Loucy (cell line): ENCODE data around the gene KDM6A.

ENCODE experiments used
- H2AFZ ChIP-seq: fragments of 200-600 bp; sonication (generic); 2 replicates; pipeline ENCODE4 v1.6.0; 2016; ENCODE audit warnings: antibody characterized with exemption, mild to moderate bottlenecking, low read length, moderate library complexity
- H3F3A ChIP-seq: fragments of 200-600 bp; 2 replicates; pipeline ENCODE4 v1.6.0; 2016; ENCODE audit warnings: antibody characterized with exemption, low read depth, mild to moderate bottlenecking
- H3K27me3 ChIP-seq: fragments of 200-600 bp; sonication (generic); 2 replicates; pipeline ENCODE4 v1.6.1; 2014; ENCODE audit warnings: low read length, mild to moderate bottlenecking; ENCODE audit not compliant: insufficient read depth, poor library complexity, severe bottlenecking
- H3K36me3 ChIP-seq: fragments of 200-600 bp; sonication (generic); 2 replicates; pipeline ENCODE4 v1.6.1; 2016; ENCODE audit warnings: low read length; ENCODE audit not compliant: insufficient read depth
- H3K4me1 ChIP-seq: fragments of 200-600 bp; sonication (generic); 2 replicates; pipeline ENCODE4 v1.5.1; 2014; ENCODE audit warnings: low read length, mild to moderate bottlenecking; ENCODE audit not compliant: insufficient read depth, poor library complexity, severe bottlenecking
- H3K4me2 ChIP-seq: fragments of 200-600 bp; sonication (generic); 2 replicates; pipeline ENCODE4 v1.6.0; 2014; ENCODE audit warnings: antibody characterized with exemption, low read length, low read depth, mild to moderate bottlenecking; ENCODE audit not compliant: poor library complexity, severe bottlenecking
- H3K4me3 ChIP-seq: fragments of 200-600 bp; sonication (generic); 2 replicates; pipeline ENCODE4 v1.5.1; 2014; ENCODE audit warnings: low read length, mild to moderate bottlenecking, mixed read lengths; ENCODE audit not compliant: poor library complexity, severe bottlenecking
- H3K79me2 ChIP-seq: fragments of 200-600 bp; sonication (generic); 2 replicates; pipeline ENCODE4 v1.6.1; 2014; ENCODE audit warnings: low read length; ENCODE audit not compliant: insufficient read depth
- H3K9ac ChIP-seq: fragments of 200-600 bp; sonication (generic); 2 replicates; pipeline ENCODE4 v1.6.0; 2014; ENCODE audit warnings: mild to moderate bottlenecking, low read depth, low read length, moderate library complexity; ENCODE audit not compliant: poor library complexity, severe bottlenecking
- H3K9me2 ChIP-seq: fragments of 200-600 bp; sonication (generic); replicated peaks from 2 replicates; pipeline ENCODE4 v1.6.1; 2016; ENCODE audit warnings: low read depth, low read length, mixed read lengths
- H3K9me3 ChIP-seq: fragments of 200-600 bp; sonication (generic); 2 replicates; pipeline ENCODE4 v1.6.1; 2014; ENCODE audit warnings: mild to moderate bottlenecking, antibody characterized with exemption, low read length, low read depth; ENCODE audit not compliant: insufficient read depth
- H4K20me1 ChIP-seq: fragments of 200-600 bp; sonication (generic); 2 replicates; pipeline ENCODE4 v1.6.0; 2014; ENCODE audit warnings: antibody characterized with exemption, low read length, mild to moderate bottlenecking; ENCODE audit not compliant: insufficient read depth, poor library complexity, severe bottlenecking
- CTCF ChIP-seq: fragments of 200-600 bp; sonication (generic); conservative IDR thresholded peaks from 2 replicates; pipeline ENCODE4 v1.5.1; 2014; ENCODE audit warnings: mild to moderate bottlenecking, antibody characterized with exemption, low read length
- EZH2phosphoT487 ChIP-seq: fragments of 200-600 bp; IDR thresholded peaks from 2 replicates; pipeline ENCODE4 v1.6.1; 2018; ENCODE audit warnings: antibody characterized with exemption, mild to moderate bottlenecking, moderate library complexity, borderline replicate concordance

The KDM6A gene

GRCh38 chrX:44891642-44892041 lies 18.7 kb downstream of the KDM6A start:
- H3K9me2 ChIP-seq = no peaks in the 10 kb centered on the region

GRCh38 chrX:44896876-44897186 lies 23.8 kb downstream of the KDM6A start:
- H4K20me1 ChIP-seq = peaks cover 25% of the 10 kb centered on the region
- no peaks in the 10 kb centered on the region for H3K9me2 ChIP-seq
- no peak overlapping the region for H3K4me2 ChIP-seq
- TF ChIP-seq EZH2phosphoT487 = no peak
- no peak for TF ChIP-seq CTCF
- H3K9me3 ChIP-seq = 0 out of 2 replicates have a peak, but pooled peaks cover 2% of the 10 kb centered on the region
- no peaks in the 10 kb centered on the region for H3K36me3 ChIP-seq
- H3K27me3 ChIP-seq = no peaks in the 10 kb centered on the region
- no peak overlapping the region for H3K4me3 ChIP-seq
- peaks cover 91% of the 10 kb centered on the region for H3K79me2 ChIP-seq
- no peak overlapping the region for H2AFZ ChIP-seq
- no peaks in the 10 kb centered on the region for H3F3A ChIP-seq
- no peaks in the 10 kb centered on the region for H3K4me1 ChIP-seq
- H3K9ac ChIP-seq = no peak overlapping the region

More at GRCh38 chrX:44891642-44892041, 18.7 kb downstream of the KDM6A start:
- peaks cover 27% of the 10 kb centered on the region for H4K20me1 ChIP-seq
- no peak overlapping the region for H2AFZ ChIP-seq
- H3K36me3 ChIP-seq = no peaks in the 10 kb centered on the region
- H3K9ac ChIP-seq = no peak overlapping the region
- H3K9me3 ChIP-seq = 0 out of 2 replicates have a peak, but pooled peaks cover under 1% of the 10 kb centered on the region
- H3K4me2 ChIP-seq = no peak overlapping the region
- peaks cover 92% of the 10 kb centered on the region for H3K79me2 ChIP-seq
- no peaks in the 10 kb centered on the region for H3K27me3 ChIP-seq
- H3K4me1 ChIP-seq = no peaks in the 10 kb centered on the region
- no peak overlapping the region for H3K4me3 ChIP-seq
- H3F3A ChIP-seq = no peaks in the 10 kb centered on the region
- TF ChIP-seq CTCF (no peak), EZH2phosphoT487 (no peak)

- Histone ChIP-seq H3K4me2 (no peak overlapping the region), H3K79me2 (peaks cover 91% of the 10 kb centered on the region), H3K4me3 (no peak overlapping the region), H3K36me3 (no peaks in the 10 kb centered on the region), H3F3A (no peaks in the 10 kb centered on the region), H3K9me3 (0 out of 2 replicates have a peak, but pooled peaks cover 2% of the 10 kb centered on the region), H3K9ac (no peak overlapping the region), H3K27me3 (no peaks in the 10 kb centered on the region), H3K9me2 (no peaks in the 10 kb centered on the region), H2AFZ (no peak overlapping the region), H4K20me1 (peaks cover 25% of the 10 kb centered on the region), H3K4me1 (no peaks in the 10 kb centered on the region)
- TF ChIP-seq EZH2phosphoT487 (no peak), CTCF (no peak)
Measured at GRCh38 chrX:44897539-44897938, 24.6 kb downstream of the KDM6A start.
